Mucosa of rectum (tissue), 2 donors: ENCODE data around the gene MPP7.

Experiments used
- H3K27ac ChIP-seq, 2 donors: one replicate each; pipeline ENCODE4 v1.7.0; 2013; ENCODE audit warnings: inconsistent platforms in 2 of 2, low read depth in 2 of 2, low read length in 2 of 2
- H3K27me3 ChIP-seq, 2 donors: one replicate each; pipeline ENCODE4 v1.7.0; 2013; ENCODE audit warnings: low read length in 2 of 2; ENCODE audit not compliant: control insufficient read depth in 2 of 2, insufficient read depth in 2 of 2
- H3K36me3 ChIP-seq, 2 donors: one replicate each; pipeline ENCODE4 v1.7.0; 2013; ENCODE audit warnings: low read length in 2 of 2; ENCODE audit not compliant: control insufficient read depth in 2 of 2, insufficient read depth in 2 of 2
- H3K4me1 ChIP-seq, 2 donors: one replicate each; pipeline ENCODE4 v1.7.0; 2013; ENCODE audit warnings: low read length in 2 of 2, mild to moderate bottlenecking in 1 of 2; ENCODE audit not compliant: control insufficient read depth in 2 of 2, insufficient read depth in 2 of 2
- H3K4me3 ChIP-seq, 2 donors: one replicate each; pipeline ENCODE4 v1.7.0; 2013; ENCODE audit warnings: low read length in 2 of 2
- H3K9ac ChIP-seq, 2 donors: one replicate each; pipeline ENCODE4 v1.7.0; 2013; ENCODE audit warnings: low read length in 2 of 2, low read depth in 1 of 2, mild to moderate bottlenecking in 1 of 2
- H3K9me3 ChIP-seq, 2 donors: one replicate each; pipeline ENCODE4 v1.7.0; 2013; ENCODE audit warnings: low read length in 2 of 2; ENCODE audit not compliant: control insufficient read depth in 2 of 2
- donor health status: healthy.
- donor health status: Normal muscosa, but diverticular disease.

MPP7 gene

GRCh38 chr10:28253169-28253785 is 49.6 kb downstream of the MPP7 start:
- Histone ChIP-seq H3K9me3 (no peaks in the 10 kb centered on the region), H3K27me3 (no peaks in the 10 kb centered on the region), H3K27ac (no peak overlapping the region), H3K9ac (no peak overlapping the region), H3K4me1 (no peaks in the 10 kb centered on the region), H3K4me3 (no peak overlapping the region), H3K36me3 (no peaks in the 10 kb centered on the region)
